ENCODE results near the gene USP3. TPM values are rescaled to one million over a fixed set of nuclear protein-coding genes. Genes with fewer than 3 reads are reported as not detected.

USP3 gene
- total and polyA plus RNA-seq, 9 of the 15 experiments (the other 6 are each of a cell fraction or from before 2014, with no cell fraction given) = 17.3 to 54.3 (median 34.8) TPM

- TF ChIP-seq CEBPZ (IDR thresholded peaks at IDR 0.05; ENCODE audit: borderline replicate concordance, low read depth, low read length) (no peak), PML (IDR thresholded peaks at IDR 0.05; ENCODE audit: low read length) (peak; percentile 22; the same call in 1 of the 2 replicates), ZNF589 (CRISPR knock-in tag; IDR thresholded peaks at IDR 0.05; ENCODE audit: low read depth) (peak; percentile 92), ATF7 (IDR thresholded peaks at IDR 0.05) (peak; percentile 82; the same call in 1 of the 2 replicates), BRD9 (IDR thresholded peaks at IDR 0.05; ENCODE audit: low read depth, partially characterized antibody) (peak; percentile 49), U2AF1 (optimal IDR thresholded peaks at IDR 0.05; ENCODE audit: low read depth, low read length) (no peak), RBM25 (IDR thresholded peaks at IDR 0.05; ENCODE audit: low read depth, low read length, severe bottlenecking) (no peak), MCM7 (IDR thresholded peaks at IDR 0.05) (no peak), POLR2A (conservative IDR thresholded peaks at IDR 0.05) (no peak), SNRNP70 (optimal IDR thresholded peaks at IDR 0.05; ENCODE audit: low read depth, low read length) (no peak), ZNF639 (CRISPR knock-in tag; conservative IDR thresholded peaks at IDR 0.05 in 1 of 2, IDR thresholded peaks at IDR 0.05 in 1 of 2) (no peak), L3MBTL2 (IDR thresholded peaks at IDR 0.05) (peak; percentile 70; the same call in 1 of the 2 replicates), RBBP5 (IDR thresholded peaks at IDR 0.05; ENCODE audit: borderline replicate concordance, insufficient read depth, low read length, poor library complexity, severe bottlenecking) (no peak), TEAD1 (CRISPR knock-in tag; IDR thresholded peaks at IDR 0.05) (peak; percentile 45 to 59; a peak in 2 of 4 replicates), BCLAF1 (IDR thresholded peaks at IDR 0.05; ENCODE audit: borderline replicate concordance in 1 of 2, control insufficient read depth in 1 of 2, low read depth in 2 of 2, low read length in 1 of 2) (no peak), RFX1 (IDR thresholded peaks at IDR 0.05) (no peak), ZNF41 (CRISPR knock-in tag; conservative IDR thresholded peaks at IDR 0.05) (0 out of 2 replicates have a peak, but pooled peaks have one; percentile 45), ZNF175 (CRISPR knock-in tag; IDR thresholded peaks at IDR 0.05; ENCODE audit: low read depth) (peak; percentile 83), SPI1 (IDR thresholded peaks at IDR 0.05; ENCODE audit: borderline replicate concordance, low read depth, low read length) (no peak), HMG20B (CRISPR knock-in tag; IDR thresholded peaks at IDR 0.05) (no peak)
Measured at GRCh38 chr15:63524316-63525015, 20.1 kb downstream of the USP3 start (continued).

All from K562 (cell line).